Breast epithelium (tissue), 4 donors: ENCODE results near the gene SLC12A7. TPM values are rescaled to one million over a fixed set of nuclear protein-coding genes. Genes with fewer than 3 reads are reported as not detected.

Source experiments
- DNase-seq, 2 donors: peaks; one replicate each; pipeline ENCODE4 v3.0.0-alpha.2; 2019; ENCODE audit warnings: low spot score in 2 of 2
- H3K27ac ChIP-seq, 2 donors: fragments of 200-600 bp; sonication (generic) in 1 of 2; one replicate each; pipeline ENCODE4 v1.5.1; 2016 to 2019; ENCODE audit warnings: mild to moderate bottlenecking in 1 of 2
- H3K27me3 ChIP-seq, 2 donors: fragments of 200-600 bp; sonication (generic) in 1 of 2; one replicate each; pipeline versions ENCODE4 v1.5.1 to v1.6.0; 2017 to 2019; ENCODE audit warnings: control low read depth in 1 of 2, mild to moderate bottlenecking in 1 of 2
- H3K36me3 ChIP-seq: fragments of 200-600 bp; one replicate; pipeline ENCODE4 v1.5.1; 2019
- H3K4me1 ChIP-seq, 2 donors: fragments of 200-600 bp; sonication (generic); one replicate each; pipeline ENCODE4 v1.5.1; 2016 to 2019; ENCODE audit warnings: control low read depth in 1 of 2
- H3K4me3 ChIP-seq, 3 donors: fragments of 200-600 bp; sonication (generic); 1 replicate in 2 of 3; 2 replicates in 1 of 3; pipeline ENCODE4 v1.5.1; 2016 to 2019; ENCODE audit warnings: mild to moderate bottlenecking in 3 of 3, moderate library complexity in 2 of 3
- H3K9me3 ChIP-seq, 2 donors: fragments of 200-600 bp; sonication (generic) in 1 of 2; one replicate each; pipeline ENCODE4 v1.5.1; 2016 to 2019; ENCODE audit warnings: control low read depth in 1 of 2
- POLR2A ChIP-seq: fragments of 450-650 bp; IDR thresholded peaks from one replicate; pipeline ENCODE4 v1.6.1; 2016; ENCODE audit warnings: antibody characterized with exemption, mild to moderate bottlenecking, moderate library complexity
- POLR2AphosphoS5 ChIP-seq, 3 donors: sonication (generic); formaldehyde crosslinking; IDR thresholded peaks; one replicate each; pipeline ENCODE4 v1.6.1; 2017; ENCODE audit warnings: antibody characterized with exemption in 3 of 3
- intact Hi-C: fragments of 100-400 bp; cut with DNase I; formaldehyde crosslinking; loops from one replicate; pipeline ENCODE4 v1.15.1; 2023; ENCODE audit warnings: low total_unique reads
- total RNA-seq, 3 donors: library from RNA; depleted of rRNA; stranded (reverse); fragments of >200 nt; gene quantifications; one replicate each; pipeline ENCODE4 v1.1.0, GENCODE V29; 2016
- TF ChIP-seq, protein P1 (sequence below), 3 donors: fragments of 450-650 bp; IDR thresholded peaks; one replicate each; pipeline ENCODE4 v1.5.1; 2016 to 2017; ENCODE audit warnings: antibody characterized with exemption in 3 of 3, mild to moderate bottlenecking in 3 of 3, moderate library complexity in 3 of 3

The SLC12A7 gene
- total RNA-seq, 3 donors from 2014 or later, result 21.4 to 31.5 (median 25.0) TPM

DNA sequence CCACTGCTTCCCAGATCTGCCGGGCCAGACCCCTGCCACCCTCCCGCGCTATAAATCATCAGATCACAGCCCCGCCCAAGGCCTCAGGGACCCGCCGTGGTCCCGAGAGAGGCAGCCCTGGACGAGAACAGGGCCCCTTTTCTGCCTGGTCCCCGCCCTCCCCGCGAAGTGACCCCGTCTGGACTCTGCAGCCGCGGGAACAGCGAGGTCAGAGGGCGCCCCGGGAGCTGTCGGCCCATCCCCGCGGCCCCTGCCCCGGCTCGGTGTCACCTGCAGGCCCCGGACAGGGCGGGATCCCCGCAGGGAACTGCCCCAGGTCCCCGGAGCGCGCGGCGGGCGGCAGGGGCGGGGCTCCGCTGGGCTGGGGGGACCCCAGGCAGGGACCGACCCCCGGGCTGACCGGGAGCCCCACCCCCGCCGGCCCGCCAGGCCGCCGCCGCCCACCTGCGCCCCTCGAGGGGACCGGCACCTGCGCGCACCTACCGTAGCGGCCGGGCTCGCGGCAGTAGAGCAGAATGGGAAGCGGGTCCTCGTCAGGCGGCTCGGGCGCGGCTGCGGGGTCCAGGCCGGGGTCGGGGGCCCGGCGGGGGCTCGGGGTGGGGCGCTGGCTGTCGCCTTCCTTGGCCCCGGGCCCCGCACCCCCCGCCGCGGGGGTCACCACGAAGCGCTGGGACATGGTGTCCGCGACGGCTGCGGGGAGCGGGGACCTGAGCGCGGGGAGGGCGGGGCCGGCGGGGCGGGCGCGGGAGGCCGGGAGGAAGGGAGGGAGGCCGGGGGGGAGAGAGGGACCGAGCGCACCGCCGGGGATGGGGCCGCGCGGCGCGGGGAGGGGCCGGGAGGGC, 43.5 kb upstream of the SLC12A7 start:
- Histone ChIP-seq H3K36me3 (no peaks in the 10 kb centered on the region), H3K27me3 (peaks cover 7 to 25% of the 10 kb centered on the region in 2 donors), H3K27ac (no peak overlapping the region), H3K9me3 (peaks cover 0 to 6% of the 10 kb centered on the region in 2 donors), H3K4me1 (peaks cover 0 to 7% of the 10 kb centered on the region in 2 donors), H3K4me3 (peak overlapping the region in 2 of 3 donors; percentile 41 to 70)
- DNase-seq, result no peak
- TF ChIP-seq POLR2A, result no peak
- TF ChIP-seq, protein P1, sequence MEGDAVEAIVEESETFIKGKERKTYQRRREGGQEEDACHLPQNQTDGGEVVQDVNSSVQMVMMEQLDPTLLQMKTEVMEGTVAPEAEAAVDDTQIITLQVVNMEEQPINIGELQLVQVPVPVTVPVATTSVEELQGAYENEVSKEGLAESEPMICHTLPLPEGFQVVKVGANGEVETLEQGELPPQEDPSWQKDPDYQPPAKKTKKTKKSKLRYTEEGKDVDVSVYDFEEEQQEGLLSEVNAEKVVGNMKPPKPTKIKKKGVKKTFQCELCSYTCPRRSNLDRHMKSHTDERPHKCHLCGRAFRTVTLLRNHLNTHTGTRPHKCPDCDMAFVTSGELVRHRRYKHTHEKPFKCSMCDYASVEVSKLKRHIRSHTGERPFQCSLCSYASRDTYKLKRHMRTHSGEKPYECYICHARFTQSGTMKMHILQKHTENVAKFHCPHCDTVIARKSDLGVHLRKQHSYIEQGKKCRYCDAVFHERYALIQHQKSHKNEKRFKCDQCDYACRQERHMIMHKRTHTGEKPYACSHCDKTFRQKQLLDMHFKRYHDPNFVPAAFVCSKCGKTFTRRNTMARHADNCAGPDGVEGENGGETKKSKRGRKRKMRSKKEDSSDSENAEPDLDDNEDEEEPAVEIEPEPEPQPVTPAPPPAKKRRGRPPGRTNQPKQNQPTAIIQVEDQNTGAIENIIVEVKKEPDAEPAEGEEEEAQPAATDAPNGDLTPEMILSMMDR (IDR thresholded peaks at IDR 0.05), result no peak
- no peak for TF ChIP-seq POLR2AphosphoS5 (IDR thresholded peaks at IDR 0.05)
- intact Hi-C loops, result loop anchor here (1.0 to 10.0 kb wide), 2 partner anchors 96 to 231 kb away; no protein-coding TSS in a partner anchor

DNA sequence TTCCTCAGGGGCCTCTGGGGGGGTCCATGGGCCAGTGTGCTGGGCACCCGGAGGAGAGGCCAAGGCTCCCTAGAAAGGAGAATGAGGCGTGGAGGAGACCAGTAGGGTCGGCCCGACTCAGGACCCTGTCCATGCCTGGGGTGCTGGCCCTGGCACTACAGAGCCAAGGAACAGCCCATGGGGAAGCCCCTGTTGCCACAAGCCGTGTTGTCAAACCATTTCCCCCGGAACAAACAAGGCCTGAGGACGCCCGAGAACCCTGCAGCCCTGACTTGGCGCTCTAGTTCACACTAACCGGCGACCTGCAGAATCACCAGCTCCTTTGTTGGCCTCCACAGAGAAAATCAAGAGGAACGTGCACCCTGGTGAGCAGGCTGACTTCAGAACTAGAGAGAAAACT, 41.6 kb upstream of the SLC12A7 start:
- intact Hi-C loops, result loop anchor here (10.0 kb wide), 1 partner anchor 229 kb away; no protein-coding TSS in a partner anchor
- TF ChIP-seq, protein P1 (IDR thresholded peaks at IDR 0.05), result no peak
- TF ChIP-seq POLR2A (no peak), POLR2AphosphoS5 (IDR thresholded peaks at IDR 0.05) (no peak)
- Histone ChIP-seq H3K36me3 (no peaks in the 10 kb centered on the region), H3K27me3 (peaks cover 7 to 25% of the 10 kb centered on the region in 2 donors), H3K9me3 (peaks cover 0 to 6% of the 10 kb centered on the region in 2 donors), H3K4me3 (no peak overlapping the region), H3K4me1 (peaks cover 0 to 7% of the 10 kb centered on the region in 2 donors), H3K27ac (no peak overlapping the region)
- DNase-seq, result no peak

DNA sequence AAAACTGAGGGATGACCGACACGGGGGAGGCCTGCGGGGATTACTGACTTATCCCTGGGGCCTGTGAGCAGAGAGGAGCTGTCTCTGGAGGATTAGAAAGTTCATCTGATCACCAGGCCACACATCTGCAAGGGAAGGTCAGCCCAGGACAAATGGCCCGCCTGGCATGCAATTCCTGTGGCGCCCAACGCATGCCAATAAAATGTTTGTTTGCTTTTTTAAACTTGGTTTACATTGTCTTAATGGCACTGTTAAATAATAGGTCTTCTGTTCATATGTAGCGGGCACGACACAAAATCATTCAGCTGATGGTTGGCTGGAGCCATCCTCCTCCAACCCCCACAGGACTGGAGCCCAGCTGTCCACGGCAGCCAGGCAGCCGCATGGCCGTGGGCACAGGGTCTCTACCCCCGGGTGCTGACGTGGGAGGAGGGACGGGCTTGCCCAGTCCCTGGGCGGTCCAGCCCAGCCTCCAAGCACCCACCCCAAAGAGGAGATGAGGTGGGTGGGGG, 41.0 kb upstream of the SLC12A7 start:
- Histone ChIP-seq H3K36me3 (no peaks in the 10 kb centered on the region), H3K4me1 (peaks cover 0 to 7% of the 10 kb centered on the region in 2 donors), H3K27ac (no peak overlapping the region), H3K4me3 (no peak overlapping the region), H3K27me3 (peaks cover 7 to 25% of the 10 kb centered on the region in 2 donors), H3K9me3 (peaks cover 0 to 6% of the 10 kb centered on the region in 2 donors)
- TF ChIP-seq, protein P1 (IDR thresholded peaks at IDR 0.05), result no peak
- no peak for TF ChIP-seq POLR2AphosphoS5 (IDR thresholded peaks at IDR 0.05)
- intact Hi-C loops, result loop anchor here (10.0 kb wide), 1 partner anchor 228 kb away; no protein-coding TSS in a partner anchor
- no peak for DNase-seq

DNA sequence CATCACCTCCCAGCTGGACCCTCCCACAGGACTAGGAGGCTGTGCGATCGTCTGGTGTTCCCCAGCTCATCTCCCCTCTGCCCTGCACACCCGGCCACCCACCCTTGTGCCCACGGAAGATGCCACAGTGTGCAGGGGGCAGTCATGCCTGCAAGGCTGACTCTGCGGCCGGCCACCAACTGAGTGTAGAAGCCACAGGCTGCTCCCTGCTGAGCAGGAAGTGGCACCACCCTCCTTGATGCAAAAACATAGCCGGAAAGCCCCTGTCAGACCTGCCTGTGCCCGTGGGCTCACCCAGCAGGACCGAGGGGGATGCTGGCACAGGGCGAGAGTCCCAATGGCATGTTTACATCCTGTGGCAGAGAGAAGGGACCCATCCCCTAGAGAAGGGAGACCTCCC, 40.3 kb upstream of the SLC12A7 start:
- peaks cover 7 to 25% of the 10 kb centered on the region in 2 donors for H3K27me3 ChIP-seq
- peaks cover 0 to 6% of the 10 kb centered on the region in 2 donors for H3K9me3 ChIP-seq
- H3K4me1 ChIP-seq, result peaks cover 0 to 7% of the 10 kb centered on the region in 2 donors
- DNase-seq, result no peak
- no peak overlapping the region for H3K4me3 ChIP-seq
- H3K27ac ChIP-seq, result no peak overlapping the region
- intact Hi-C loops, result loop anchor here (10.0 kb wide), 1 partner anchor 227 kb away; no protein-coding TSS in a partner anchor
- no peaks in the 10 kb centered on the region for H3K36me3 ChIP-seq
- TF ChIP-seq POLR2A, result no peak
- TF ChIP-seq, protein P1 (IDR thresholded peaks at IDR 0.05), result no peak
- TF ChIP-seq POLR2AphosphoS5 (IDR thresholded peaks at IDR 0.05), result no peak

DNA sequence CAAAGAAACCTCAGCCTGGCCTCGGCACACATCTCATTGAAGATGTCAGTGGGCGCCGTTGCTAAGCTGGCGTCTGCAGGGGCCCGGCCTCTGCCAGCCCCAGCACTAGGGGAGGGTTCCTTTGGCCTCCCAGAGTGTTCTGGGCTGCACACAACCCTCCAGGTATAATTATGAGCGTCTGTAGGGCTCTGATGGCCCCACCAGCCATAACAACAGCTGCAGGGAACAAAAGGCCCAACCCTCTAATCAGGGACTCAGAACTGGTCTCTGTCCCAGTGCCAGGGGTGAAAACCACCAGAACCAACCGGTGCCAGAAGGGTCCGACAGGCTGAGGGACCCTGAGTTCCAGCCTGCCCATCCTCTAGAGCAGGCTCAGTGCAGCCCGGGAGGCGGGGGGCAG, 39.5 kb upstream of the SLC12A7 start:
- TF ChIP-seq POLR2AphosphoS5 (IDR thresholded peaks at IDR 0.05) (no peak), POLR2A (no peak)
- TF ChIP-seq, protein P1 (IDR thresholded peaks at IDR 0.05), result no peak
- Histone ChIP-seq H3K27me3 (peaks cover 7 to 19% of the 10 kb centered on the region in 2 donors), H3K36me3 (no peaks in the 10 kb centered on the region), H3K4me3 (no peak overlapping the region), H3K9me3 (peaks cover 0 to under 1% of the 10 kb centered on the region in 2 donors), H3K4me1 (peaks cover 0 to 7% of the 10 kb centered on the region in 2 donors), H3K27ac (no peak overlapping the region)
- intact Hi-C loops, result loop anchor here (10.0 kb wide), 1 partner anchor 227 kb away; no protein-coding TSS in a partner anchor
- DNase-seq, result no peak
